Measurements from ENCODE around the gene KIZ. TPM values are rescaled to one million over a fixed set of nuclear protein-coding genes. Genes with fewer than 3 reads are reported as not detected.

KIZ gene
- total RNA-seq, 1 donor from 2014 or later = 22.9 TPM

GRCh38 chr20:21103582-21104465 is 22.1 kb upstream of the KIZ start:
- DNase-seq (ENCODE audit: low spot score) = no peak
- intact Hi-C loops (cut with DNase I) = loop anchor here (10.0 kb wide), 1 partner anchor 291 kb away; the partner anchor contains the start of gene NKX2-4

- intact Hi-C loops (cut with DNase I) = loop anchor here (10.0 kb wide), 1 partner anchor 290 kb away; the partner anchor contains the start of gene NKX2-4
- DNase-seq (ENCODE audit: low spot score) = no peak
Measured at GRCh38 chr20:21104466-21104761, 21.5 kb upstream of the KIZ start.

GRCh38 chr20:21104921-21105320 is 21.0 kb upstream of the KIZ start:
- intact Hi-C loops (cut with DNase I) = loop anchor here (10.0 kb wide), 1 partner anchor 290 kb away; the partner anchor contains the start of gene NKX2-4
- DNase-seq (ENCODE audit: low spot score) = no peak

- no peak for DNase-seq (ENCODE audit: low spot score)
- intact Hi-C loops (cut with DNase I) = loop anchor here (10.0 kb wide), 1 partner anchor 289 kb away; the partner anchor contains the start of gene NKX2-4
Measured at GRCh38 chr20:21105429-21106170, 20.3 kb upstream of the KIZ start.

- DNase-seq (ENCODE audit: low spot score) = no peak
Measured at GRCh38 chr20:21106171-21107017, 19.5 kb upstream of the KIZ start, which contains the start of gene LINC00237. TSS of gene LINC00237 (minus strand) at chr20:21106358.

GRCh38 chr20:21109144-21109543 is 16.7 kb upstream of the KIZ start:
- intact Hi-C loops (cut with DNase I) = loop anchor here (10.0 kb wide), 1 partner anchor 286 kb away; the partner anchor contains the start of gene NKX2-4
- no peak for DNase-seq (ENCODE audit: low spot score)

More at GRCh38 chr20:21106171-21107017, 19.5 kb upstream of the KIZ start, which contains the start of gene LINC00237:
- intact Hi-C loops (cut with DNase I) = loop anchor here (10.0 kb wide), 1 partner anchor 288 kb away; the partner anchor contains the start of gene NKX2-4

GRCh38 chr20:21110811-21111210 is 15.1 kb upstream of the KIZ start:
- intact Hi-C loops (cut with DNase I) = no loop called here
- no peak for DNase-seq (ENCODE audit: low spot score)

GRCh38 chr20:21111416-21111815 is 14.5 kb upstream of the KIZ start:
- intact Hi-C loops (cut with DNase I) = no loop called here
- DNase-seq (ENCODE audit: low spot score) = no peak

GRCh38 chr20:21113697-21114096 is 12.2 kb upstream of the KIZ start:
- no peak for DNase-seq (ENCODE audit: low spot score)
- intact Hi-C loops (cut with DNase I) = no loop called here

GRCh38 chr20:21114584-21114983 is 11.3 kb upstream of the KIZ start:
- DNase-seq (ENCODE audit: low spot score) = no peak
- intact Hi-C loops (cut with DNase I) = no loop called here

- intact Hi-C loops (cut with DNase I) = no loop called here
- DNase-seq (ENCODE audit: low spot score) = no peak
Measured at GRCh38 chr20:21117521-21117920, 8.4 kb upstream of the KIZ start.

GRCh38 chr20:21118138-21118537 is 7.7 kb upstream of the KIZ start:
- DNase-seq (ENCODE audit: low spot score) = no peak
- intact Hi-C loops (cut with DNase I) = no loop called here

- intact Hi-C loops (cut with DNase I) = no loop called here
- no peak for DNase-seq (ENCODE audit: low spot score)
Measured at GRCh38 chr20:21118782-21119181, 7.1 kb upstream of the KIZ start.

- intact Hi-C loops (cut with DNase I) = loop anchor here (2.0 kb wide), 1 partner anchor 179 kb away; the partner anchor contains the start of gene XRN2
- DNase-seq (ENCODE audit: low spot score) = no peak
Measured at GRCh38 chr20:21124190-21124589, 1.7 kb upstream of the KIZ start.

GRCh38 chr20:21125072-21125848 is 622 bp upstream of the KIZ start:
- no peak for DNase-seq (ENCODE audit: low spot score)
- intact Hi-C loops (cut with DNase I) = loop anchor here (2.0 kb wide), 1 partner anchor 178 kb away; the partner anchor contains the start of gene XRN2

- intact Hi-C loops (cut with DNase I) = no loop called here
Measured at GRCh38 chr20:21126581-21126870, 644 bp downstream of the KIZ start.

GRCh38 chr20:21127201-21127981 is 1.5 kb downstream of the KIZ start:
- intact Hi-C loops (cut with DNase I) = no loop called here

More at GRCh38 chr20:21126581-21126870, 644 bp downstream of the KIZ start:
- no peak for DNase-seq (ENCODE audit: low spot score)

GRCh38 chr20:21129861-21130260 is 4.0 kb downstream of the KIZ start:
- DNase-seq (ENCODE audit: low spot score) = no peak
- intact Hi-C loops (cut with DNase I) = no loop called here

More at GRCh38 chr20:21127201-21127981, 1.5 kb downstream of the KIZ start:
- DNase-seq (ENCODE audit: low spot score) = no peak

All from cardiac septum (tissue), 1 donor.